PC-9 (cell line): ENCODE results near the gene PACRG. TPM values are rescaled to one million over a fixed set of nuclear protein-coding genes. Genes with fewer than 3 reads are reported as not detected.

Experiments
- BruUV-seq: library from RNA; stranded (reverse); fragments of 400-500 nt; replicated peaks from 2 replicates; lab custom pipeline; 2021; lab: Mats Ljungman, UMichigan
- CTCF ChIA-PET: fragments of 300-600 bp; sonication (Branson Sonifier 250); formaldehyde crosslinking; loops from one replicate; lab custom pipeline; 2022; ENCODE audit warnings: antibody characterized with exemption; lab: Charles Lee
- POLR2A ChIA-PET: fragments of 300-600 bp; sonication (Branson Sonifier 250); formaldehyde crosslinking; loops from one replicate; lab custom pipeline; 2022; ENCODE audit warnings: antibody characterized with exemption; ENCODE audit not compliant: unreplicated experiment; lab: Charles Lee
- DNase-seq, 2 experiments: peaks; one replicate each; pipeline versions ENCODE4 v3.0.0 to v3.0.0-alpha.2; 2015 to 2022; ENCODE audit warnings: mixed read lengths in 1 of 2
- H2AFZ ChIP-seq: fragments of 200-600 bp; sonication (generic); 2 replicates; pipeline ENCODE4 v1.8.1; 2017; ENCODE audit warnings: antibody characterized with exemption
- H3F3A ChIP-seq: fragments of 200-600 bp; sonication (generic); 2 replicates; pipeline ENCODE4 v1.8.1; 2017; ENCODE audit warnings: antibody characterized with exemption, mild to moderate bottlenecking, low read depth; ENCODE audit not compliant: insufficient read depth
- H3K27ac ChIP-seq: fragments of 200-600 bp; sonication (generic); 2 replicates; pipeline ENCODE4 v1.6.1; 2016; ENCODE audit warnings: mixed run types
- H3K27me3 ChIP-seq: fragments of 200-600 bp; sonication (generic); 2 replicates; pipeline ENCODE4 v1.6.1; 2016; ENCODE audit warnings: low read depth, mixed run types; ENCODE audit not compliant: insufficient read depth
- H3K36me3 ChIP-seq: fragments of 200-600 bp; sonication (generic); 2 replicates; pipeline ENCODE4 v1.6.1; 2016; ENCODE audit warnings: low read depth, mixed run types
- H3K4me1 ChIP-seq: fragments of 200-600 bp; sonication (generic); replicated peaks from 2 replicates; pipeline ENCODE4 v1.6.1; 2016; ENCODE audit warnings: mixed run types; ENCODE audit not compliant: insufficient read depth
- H3K4me2 ChIP-seq: fragments of 200-600 bp; sonication (generic); 2 replicates; pipeline ENCODE4 v1.6.1; 2017; ENCODE audit warnings: mixed run types
- H3K4me3 ChIP-seq: fragments of 200-600 bp; sonication (generic); 2 replicates; pipeline ENCODE4 v1.6.1; 2016; ENCODE audit warnings: mixed run types
- H3K79me2 ChIP-seq: fragments of 200-600 bp; sonication (generic); 2 replicates; pipeline ENCODE4 v1.6.1; 2017; ENCODE audit warnings: low read depth, mixed run types
- H3K9me2 ChIP-seq: fragments of 200-600 bp; sonication (generic); 2 replicates; pipeline ENCODE4 v1.8.1; 2017; ENCODE audit warnings: mild to moderate bottlenecking; ENCODE audit not compliant: insufficient read depth
- H3K9me3 ChIP-seq: fragments of 200-600 bp; sonication (generic); 2 replicates; pipeline ENCODE4 v1.8.1; 2016; ENCODE audit warnings: low read depth; ENCODE audit not compliant: insufficient read depth
- H4K20me1 ChIP-seq: fragments of 200-600 bp; sonication (generic); 2 replicates; pipeline ENCODE4 v1.8.1; 2017; ENCODE audit not compliant: insufficient read depth
- EZH2 ChIP-seq: fragments of 200-600 bp; sonication (generic); IDR thresholded peaks from 2 replicates; pipeline ENCODE4 v1.8.0; 2017; ENCODE audit warnings: antibody characterized with exemption, low read depth
- intact Hi-C: fragments of 100-400 bp; cut with micrococcal nuclease; formaldehyde crosslinking; loops from one replicate; pipeline ENCODE4 v1.10.0; 2022; ENCODE audit not compliant: unreplicated experiment
- total RNA-seq: library from RNA; stranded (reverse); gene quantifications from 2 replicates; pipeline ENCODE4 v1.2.3, GENCODE V29; 2021
- TF ChIP-seq, protein P1 (sequence below): fragments of 200-600 bp; sonication (generic); conservative IDR thresholded peaks from 2 replicates; pipeline ENCODE4 v1.6.1; 2017; ENCODE audit warnings: mixed run types, antibody characterized with exemption, mild to moderate bottlenecking, moderate library complexity

Gene PACRG
- total RNA-seq, 1 experiment from 2014 or later, result not detected

DNA sequence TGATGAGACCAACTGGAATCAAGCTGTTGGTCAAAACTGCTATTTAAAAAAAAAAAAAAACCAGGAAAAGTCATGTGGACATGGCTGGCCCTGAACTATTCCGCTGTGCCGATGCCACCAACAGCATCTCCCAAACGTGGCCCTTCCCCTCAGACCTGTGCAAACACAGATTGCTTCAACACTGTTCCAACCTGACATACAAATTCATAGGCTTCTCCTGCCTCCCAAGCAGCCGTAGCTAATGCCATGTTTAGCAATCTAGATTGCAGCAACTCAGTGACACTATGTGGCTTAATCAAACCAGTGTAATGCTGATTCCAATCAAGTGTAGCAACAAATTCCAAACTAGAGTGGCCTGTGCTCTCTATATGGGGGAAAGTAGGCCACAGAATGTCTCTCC lies 16.4 kb upstream of the PACRG start:
- DNase-seq, result no peak
- POLR2A ChIA-PET, result no interaction called here
- Histone ChIP-seq H3K9me3 (no peaks in the 10 kb centered on the region; the same call in 1 of the 2 replicates), H3F3A (no peaks in the 10 kb centered on the region), H3K9me2 (no peaks in the 10 kb centered on the region), H3K27me3 (peaks cover 3% of the 10 kb centered on the region; the same call in 1 of the 2 replicates), H3K79me2 (no peaks in the 10 kb centered on the region), H3K4me1 (no peaks in the 10 kb centered on the region), H4K20me1 (no peaks in the 10 kb centered on the region), H3K4me3 (no peak overlapping the region), H3K27ac (no peak overlapping the region), H3K4me2 (no peak overlapping the region), H2AFZ (no peak overlapping the region), H3K36me3 (no peaks in the 10 kb centered on the region)
- intact Hi-C loops, result no loop called here
- CTCF ChIA-PET, result no interaction called here
- TF ChIP-seq, protein P1, sequence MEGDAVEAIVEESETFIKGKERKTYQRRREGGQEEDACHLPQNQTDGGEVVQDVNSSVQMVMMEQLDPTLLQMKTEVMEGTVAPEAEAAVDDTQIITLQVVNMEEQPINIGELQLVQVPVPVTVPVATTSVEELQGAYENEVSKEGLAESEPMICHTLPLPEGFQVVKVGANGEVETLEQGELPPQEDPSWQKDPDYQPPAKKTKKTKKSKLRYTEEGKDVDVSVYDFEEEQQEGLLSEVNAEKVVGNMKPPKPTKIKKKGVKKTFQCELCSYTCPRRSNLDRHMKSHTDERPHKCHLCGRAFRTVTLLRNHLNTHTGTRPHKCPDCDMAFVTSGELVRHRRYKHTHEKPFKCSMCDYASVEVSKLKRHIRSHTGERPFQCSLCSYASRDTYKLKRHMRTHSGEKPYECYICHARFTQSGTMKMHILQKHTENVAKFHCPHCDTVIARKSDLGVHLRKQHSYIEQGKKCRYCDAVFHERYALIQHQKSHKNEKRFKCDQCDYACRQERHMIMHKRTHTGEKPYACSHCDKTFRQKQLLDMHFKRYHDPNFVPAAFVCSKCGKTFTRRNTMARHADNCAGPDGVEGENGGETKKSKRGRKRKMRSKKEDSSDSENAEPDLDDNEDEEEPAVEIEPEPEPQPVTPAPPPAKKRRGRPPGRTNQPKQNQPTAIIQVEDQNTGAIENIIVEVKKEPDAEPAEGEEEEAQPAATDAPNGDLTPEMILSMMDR, result no peak
- BruUV-seq, result no TSS peak

DNA sequence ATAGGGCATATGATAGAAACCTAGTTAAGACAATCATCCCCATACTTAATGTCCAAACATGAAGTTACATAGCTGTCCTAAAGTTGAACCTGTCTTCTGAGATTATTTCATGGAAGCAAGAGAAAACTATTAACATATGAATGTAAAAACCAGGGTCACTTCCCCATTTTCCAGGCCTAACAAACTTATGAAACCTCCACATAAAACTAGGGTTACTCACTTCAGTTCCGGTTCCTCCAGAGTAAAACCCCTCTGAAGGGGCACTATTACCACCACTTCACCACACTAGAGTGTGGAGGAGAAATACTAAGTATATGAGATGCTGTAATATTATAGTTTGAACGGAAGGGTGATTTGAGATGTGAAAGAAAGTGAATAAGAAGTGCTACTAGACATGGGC lies 15.1 kb upstream of the PACRG start:
- TF ChIP-seq, protein P1, result no peak
- TF ChIP-seq EZH2, result no peak
- Histone ChIP-seq H3K36me3 (no peaks in the 10 kb centered on the region), H3K4me1 (no peaks in the 10 kb centered on the region), H4K20me1 (no peaks in the 10 kb centered on the region), H3K27ac (no peak overlapping the region), H3K4me2 (no peak overlapping the region), H3K79me2 (no peaks in the 10 kb centered on the region), H3K9me2 (no peaks in the 10 kb centered on the region), H3F3A (no peaks in the 10 kb centered on the region), H3K9me3 (no peaks in the 10 kb centered on the region; the same call in 1 of the 2 replicates), H3K27me3 (peaks cover 3% of the 10 kb centered on the region; the same call in 1 of the 2 replicates), H2AFZ (no peak overlapping the region), H3K4me3 (no peak overlapping the region)
- ChIA-PET POLR2A (no interaction called here), CTCF (no interaction called here)
- intact Hi-C loops, result no loop called here
- BruUV-seq, result no TSS peak
- no peak for DNase-seq

DNA sequence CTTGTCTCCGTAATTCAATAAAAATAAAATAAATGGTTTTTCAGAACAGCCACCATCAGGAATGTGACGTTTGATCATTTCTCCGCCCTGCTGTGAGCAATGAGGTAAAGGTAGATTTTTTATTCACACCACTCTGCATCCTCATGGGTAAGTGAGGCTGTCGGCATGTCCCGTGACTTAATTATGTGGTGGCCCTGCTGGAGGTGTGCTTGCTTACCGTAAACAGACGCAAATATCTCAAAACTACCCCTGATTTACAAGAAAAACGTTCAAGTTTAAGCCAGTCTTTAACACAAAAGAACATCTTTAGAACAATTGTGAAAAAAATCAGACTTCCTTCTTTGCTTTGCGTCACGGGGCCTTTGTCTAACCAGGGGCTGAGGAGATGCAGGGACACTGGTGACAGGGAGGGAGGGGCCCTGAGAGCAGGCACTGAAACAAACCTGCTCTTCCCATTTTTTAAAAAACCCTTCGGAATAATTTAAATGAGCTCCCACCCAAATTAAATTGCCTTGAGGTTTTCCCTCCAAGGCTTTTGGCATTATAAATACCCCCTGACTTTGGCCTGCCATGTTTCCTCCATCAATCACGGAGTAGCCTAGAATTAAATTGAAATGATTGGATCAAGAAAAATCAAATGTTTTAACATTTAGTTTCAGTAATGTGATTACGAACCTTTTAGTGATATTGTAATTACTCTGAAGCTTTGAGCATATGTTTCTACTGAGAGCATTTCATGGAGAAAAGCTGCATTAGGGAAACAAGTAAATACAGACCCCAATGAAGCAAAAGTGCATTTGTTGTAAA lies 13.6 kb upstream of the PACRG start:
- CTCF ChIA-PET, result no interaction called here
- no peaks in the 10 kb centered on the region for H3K4me1 ChIP-seq
- intact Hi-C loops, result no loop called here

More for the DNA sequence above, 13.6 kb upstream of the PACRG start:
- POLR2A ChIA-PET, result no interaction called here
- Histone ChIP-seq H3F3A (no peaks in the 10 kb centered on the region), H3K4me3 (no peak overlapping the region), H3K27ac (no peak overlapping the region), H3K36me3 (no peaks in the 10 kb centered on the region), H3K4me2 (no peak overlapping the region), H4K20me1 (no peaks in the 10 kb centered on the region), H3K79me2 (no peaks in the 10 kb centered on the region), H3K27me3 (peaks cover 3% of the 10 kb centered on the region; the same call in 1 of the 2 replicates), H2AFZ (no peak overlapping the region), H3K9me2 (no peaks in the 10 kb centered on the region), H3K9me3 (no peaks in the 10 kb centered on the region; the same call in 1 of the 2 replicates)
- no peak for DNase-seq
- TF ChIP-seq, protein P1, result no peak
- no peak for TF ChIP-seq EZH2
- BruUV-seq, result no TSS peak
